Stimulated activated CD8-positive, alpha-beta memory T cell treated with anti-CD3 and anti-CD28 coated beads, Interleukin-15, amount 100 ng/mL, for 4 hours (primary cell): Measurements from ENCODE around the gene DTYMK.

Experiments used
- DNase-seq, 2 donors: peaks; one replicate each; pipeline ENCODE4 v3.0.0-alpha.2; 2020; ENCODE audit warnings: low read depth in 2 of 2

DTYMK gene

GRCh38 chr2:241686650-241687425 lies at the start of gene DTYMK:
TSS of gene DTYMK (minus strand) at chr2:241686815. CDS start at chr2:241686783, 32 bp downstream.
- peak; percentile 87 to 93 for DNase-seq

- DNase-seq, result no peak
These were observed 49.5 kb upstream of the DTYMK start for GRCh38 chr2:241736111-241736510.

- peak; percentile 81 to 85 for DNase-seq
These were observed 48.0 kb upstream of the DTYMK start, which contains the start of gene D2HGDH for GRCh38 chr2:241734467-241735208. TSS of gene D2HGDH (plus strand) at chr2:241734630. CDS start at chr2:241735225, 595 bp downstream.

GRCh38 chr2:241734208-241734466 lies 47.5 kb upstream of the DTYMK start:
- DNase-seq, result no peak

GRCh38 chr2:241733391-241734207 lies 47.0 kb upstream of the DTYMK start:
- DNase-seq, result no peak

- peak in 1 of 2 donors; percentile 23 for DNase-seq
These were observed 46.0 kb upstream of the DTYMK start for GRCh38 chr2:241732513-241733186.

- DNase-seq, result no peak
These were observed 44.2 kb upstream of the DTYMK start for GRCh38 chr2:241730671-241731293.

- no peak for DNase-seq
These were observed 43.3 kb upstream of the DTYMK start for GRCh38 chr2:241729868-241730267.

- no peak for DNase-seq
These were observed 42.0 kb upstream of the DTYMK start for GRCh38 chr2:241728627-241729026.

GRCh38 chr2:241728000-241728399 lies 41.4 kb upstream of the DTYMK start:
- DNase-seq, result no peak

GRCh38 chr2:241726459-241726858 lies 39.8 kb upstream of the DTYMK start:
- no peak for DNase-seq

- DNase-seq, result no peak
These were observed 38.6 kb upstream of the DTYMK start for GRCh38 chr2:241724975-241725870.

- no peak for DNase-seq
These were observed 37.8 kb upstream of the DTYMK start for GRCh38 chr2:241724259-241724974.

GRCh38 chr2:241722896-241723454 lies 36.4 kb upstream of the DTYMK start:
- no peak for DNase-seq

GRCh38 chr2:241721852-241722251 lies 35.2 kb upstream of the DTYMK start:
- no peak for DNase-seq

GRCh38 chr2:241720560-241720959 lies 33.9 kb upstream of the DTYMK start:
- no peak for DNase-seq

- DNase-seq, result no peak
These were observed 33.5 kb upstream of the DTYMK start for GRCh38 chr2:241720099-241720498.

GRCh38 chr2:241719093-241719492 lies 32.5 kb upstream of the DTYMK start:
- DNase-seq, result no peak

- DNase-seq, result no peak
These were observed 22.3 kb upstream of the DTYMK start for GRCh38 chr2:241708879-241709278.
